Measurements from ENCODE around the gene SYNE1.

GRCh38 chr6:152232501-152233151, 404.5 kb downstream of the SYNE1 start:
- TF ChIP-seq ZNF274 (IDR thresholded peaks at IDR 0.05; ENCODE audit: low read depth, low read length) (no peak), SUZ12 (IDR thresholded peaks at IDR 0.05; ENCODE audit: extremely low read depth, insufficient read depth, insufficient read length) (no peak), YY1 (IDR thresholded peaks at IDR 0.05; ENCODE audit: insufficient read depth, insufficient read length) (no peak)
